BE2C (cell line): Measurements from ENCODE around the gene CHIT1.

Source experiments
- DNase-seq: peaks from one replicate; pipeline ENCODE4 v3.0.0-alpha.2; 2020
- H3K27me3 ChIP-seq: fragments of 250-450 bp; sonication (Bioruptor Pico); 2 replicates; pipeline ENCODE4 v1.5.1; 2020; ENCODE audit warnings: mild to moderate bottlenecking
- H3K36me3 ChIP-seq: fragments of 250-450 bp; sonication (Bioruptor Pico); 2 replicates; pipeline ENCODE4 v1.5.1; 2020; ENCODE audit warnings: mild to moderate bottlenecking
- H3K4me1 ChIP-seq: fragments of 250-450 bp; sonication (Bioruptor Pico); 2 replicates; pipeline ENCODE4 v1.5.1; 2020
- H3K4me3 ChIP-seq: 2 replicates; pipeline ENCODE4 v1.5.1; 2011; ENCODE audit warnings: low read depth, low read length
- H3K9me3 ChIP-seq: fragments of 250-450 bp; sonication (Bioruptor Pico); 2 replicates; pipeline ENCODE4 v1.5.1; 2020
- TF ChIP-seq, protein P1 (sequence below): IDR thresholded peaks from 2 replicates; pipeline ENCODE4 v1.5.1; 2012; ENCODE audit warnings: mild to moderate bottlenecking, low read depth, low read length

Gene CHIT1

GRCh38 chr1:203178083-203178482, 51.4 kb downstream of the CHIT1 start:
- DNase-seq: no peak
- peaks cover 8% of the 10 kb centered on the region for H3K4me1 ChIP-seq
- no peaks in the 10 kb centered on the region for H3K27me3 ChIP-seq

GRCh38 chr1:203177470-203178039, 51.9 kb downstream of the CHIT1 start:
- no peaks in the 10 kb centered on the region for H3K27me3 ChIP-seq
- no peak for DNase-seq
- H3K4me1 ChIP-seq: peaks cover 8% of the 10 kb centered on the region
- H3K4me3 ChIP-seq: no peak overlapping the region
- TF ChIP-seq, protein P1, sequence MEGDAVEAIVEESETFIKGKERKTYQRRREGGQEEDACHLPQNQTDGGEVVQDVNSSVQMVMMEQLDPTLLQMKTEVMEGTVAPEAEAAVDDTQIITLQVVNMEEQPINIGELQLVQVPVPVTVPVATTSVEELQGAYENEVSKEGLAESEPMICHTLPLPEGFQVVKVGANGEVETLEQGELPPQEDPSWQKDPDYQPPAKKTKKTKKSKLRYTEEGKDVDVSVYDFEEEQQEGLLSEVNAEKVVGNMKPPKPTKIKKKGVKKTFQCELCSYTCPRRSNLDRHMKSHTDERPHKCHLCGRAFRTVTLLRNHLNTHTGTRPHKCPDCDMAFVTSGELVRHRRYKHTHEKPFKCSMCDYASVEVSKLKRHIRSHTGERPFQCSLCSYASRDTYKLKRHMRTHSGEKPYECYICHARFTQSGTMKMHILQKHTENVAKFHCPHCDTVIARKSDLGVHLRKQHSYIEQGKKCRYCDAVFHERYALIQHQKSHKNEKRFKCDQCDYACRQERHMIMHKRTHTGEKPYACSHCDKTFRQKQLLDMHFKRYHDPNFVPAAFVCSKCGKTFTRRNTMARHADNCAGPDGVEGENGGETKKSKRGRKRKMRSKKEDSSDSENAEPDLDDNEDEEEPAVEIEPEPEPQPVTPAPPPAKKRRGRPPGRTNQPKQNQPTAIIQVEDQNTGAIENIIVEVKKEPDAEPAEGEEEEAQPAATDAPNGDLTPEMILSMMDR: no peak
- H3K9me3 ChIP-seq: no peaks in the 10 kb centered on the region
- no peaks in the 10 kb centered on the region for H3K36me3 ChIP-seq

More at GRCh38 chr1:203178083-203178482, 51.4 kb downstream of the CHIT1 start:
- Histone ChIP-seq H3K4me3 (no peak overlapping the region), H3K36me3 (no peaks in the 10 kb centered on the region), H3K9me3 (no peaks in the 10 kb centered on the region)
- TF ChIP-seq, protein P1: no peak

GRCh38 chr1:203177036-203177405, 52.5 kb downstream of the CHIT1 start:
- no peaks in the 10 kb centered on the region for H3K36me3 ChIP-seq
- TF ChIP-seq, protein P1: no peak
- H3K4me1 ChIP-seq: peaks cover 8% of the 10 kb centered on the region
- no peak for DNase-seq
- H3K27me3 ChIP-seq: no peaks in the 10 kb centered on the region
- H3K4me3 ChIP-seq: no peak overlapping the region
- no peaks in the 10 kb centered on the region for H3K9me3 ChIP-seq

- no peaks in the 10 kb centered on the region for H3K9me3 ChIP-seq
- H3K4me3 ChIP-seq: no peak overlapping the region
- H3K4me1 ChIP-seq: peaks cover 8% of the 10 kb centered on the region
- no peaks in the 10 kb centered on the region for H3K27me3 ChIP-seq
- H3K36me3 ChIP-seq: no peaks in the 10 kb centered on the region
- no peak for DNase-seq
- TF ChIP-seq, protein P1: no peak
Measured at GRCh38 chr1:203176273-203177035, 53.0 kb downstream of the CHIT1 start.

DNA sequence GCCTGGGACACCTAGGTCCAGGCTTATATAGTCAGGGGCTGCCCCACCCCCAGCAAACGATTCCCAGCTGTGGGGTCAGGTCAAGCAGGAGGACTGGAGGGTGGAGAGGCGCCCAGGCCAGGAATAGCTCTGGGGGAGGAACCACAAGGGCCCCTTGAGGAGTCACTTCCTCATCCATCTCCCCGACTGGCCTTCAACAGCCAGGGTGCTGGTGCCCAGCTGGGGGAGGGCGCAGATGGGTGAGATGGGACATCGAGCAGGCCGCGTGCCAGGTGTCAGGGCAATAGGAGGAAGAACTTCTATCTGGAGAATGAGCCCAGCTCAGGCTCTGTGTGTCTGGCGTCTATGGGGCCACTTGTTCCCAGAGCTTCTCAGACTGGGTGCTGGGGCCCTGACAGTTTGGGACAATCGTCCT, 53.6 kb downstream of the CHIT1 start:
- no peaks in the 10 kb centered on the region for H3K27me3 ChIP-seq
- TF ChIP-seq, protein P1: no peak
- H3K36me3 ChIP-seq: no peaks in the 10 kb centered on the region
- no peak for DNase-seq
- peaks cover 8% of the 10 kb centered on the region for H3K4me1 ChIP-seq
- no peak overlapping the region for H3K4me3 ChIP-seq
- H3K9me3 ChIP-seq: no peaks in the 10 kb centered on the region

DNA sequence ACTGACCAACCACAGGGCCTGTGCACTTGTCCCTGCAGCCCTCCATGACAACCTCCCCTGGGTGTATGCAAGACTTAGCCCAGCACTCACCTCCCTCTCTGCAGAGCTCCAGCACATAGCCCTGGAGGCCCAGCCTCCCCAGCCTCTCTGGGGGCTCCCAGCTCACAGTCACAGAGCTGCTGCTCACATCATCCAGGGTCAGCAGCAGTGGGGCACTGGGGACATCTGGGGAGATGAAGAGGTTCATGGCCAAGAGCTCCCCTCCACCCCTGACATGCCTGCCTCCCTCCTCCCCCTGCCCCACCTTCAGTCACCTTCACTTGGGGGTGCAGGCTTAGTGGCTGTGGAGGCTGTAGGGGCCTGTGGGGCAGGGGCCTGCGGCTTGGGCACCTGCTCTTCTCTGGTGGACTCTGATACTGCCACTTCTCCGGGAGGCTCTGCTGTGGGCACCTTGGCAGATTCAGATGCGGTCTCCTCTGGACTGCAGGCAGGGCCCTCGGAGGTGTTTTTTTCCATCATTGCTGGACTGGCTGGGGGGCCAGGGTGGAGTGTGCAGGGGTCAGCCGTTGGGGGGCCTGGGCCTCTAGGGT, 54.1 kb downstream of the CHIT1 start, which contains the start of gene MYBPH:
MYBPH (minus strand) TSS at position 590 of the 590 bp plus-strand sequence; CDS start at position 519, 71 bp downstream.
- Histone ChIP-seq H3K4me1 (peaks cover 8% of the 10 kb centered on the region), H3K27me3 (no peaks in the 10 kb centered on the region), H3K36me3 (no peaks in the 10 kb centered on the region), H3K9me3 (no peaks in the 10 kb centered on the region), H3K4me3 (no peak within 1 kb of the TSS)
- TF ChIP-seq, protein P1: no peak
- no peak for DNase-seq
